Lower leg skin (tissue), 3 donors: ENCODE results near the gene FTO.

Experiments used
- CTCF ChIP-seq, 3 donors: fragments of 450-650 bp; IDR thresholded peaks; one replicate each; pipeline ENCODE4 v1.5.1; 2016; ENCODE audit warnings: antibody characterized with exemption in 3 of 3, mild to moderate bottlenecking in 3 of 3, moderate library complexity in 2 of 3
- POLR2A ChIP-seq, 2 donors: fragments of 450-650 bp; IDR thresholded peaks; one replicate each; pipeline ENCODE4 v1.6.1; 2016 to 2017; ENCODE audit warnings: antibody characterized with exemption in 2 of 2, mild to moderate bottlenecking in 1 of 2, moderate library complexity in 1 of 2

GRCh38 chr16:54153240-54153934, 449.4 kb downstream of the FTO start:
- TF ChIP-seq CTCF (IDR thresholded peaks at IDR 0.05) (no peak), POLR2A (IDR thresholded peaks at IDR 0.05) (no peak)
